Testis (tissue), 2 donors: ENCODE data around the gene TEX28.
"Not testable (repeated sequence)": the region's sequence is repeated elsewhere in the genome, so short reads cannot be mapped to it uniquely, and the experiment has no call there.

Source experiments
- CTCF ChIP-seq, 3 experiments: fragments of 450-650 bp in 2 of 3; fragments of 200-600 bp in 1 of 3; sonication (generic) in 1 of 3; IDR thresholded peaks; one replicate each; pipeline ENCODE4 v1.5.1; 2016 to 2019; ENCODE audit warnings: antibody characterized with exemption in 3 of 3, mild to moderate bottlenecking in 2 of 3, moderate library complexity in 1 of 3
- POLR2A ChIP-seq: fragments of 450-650 bp; IDR thresholded peaks from one replicate; pipeline ENCODE4 v1.6.1; 2017; ENCODE audit warnings: antibody characterized with exemption, mild to moderate bottlenecking, moderate library complexity

GRCh38 chrX:154248076-154248475 lies 46.8 kb downstream of the TEX28 start:
- TF ChIP-seq CTCF (IDR thresholded peaks at IDR 0.05); POLR2A: not testable (repeated sequence)
